PC-3 (cell line): ENCODE results near the gene ADIG.

Source experiments
- CTCF ChIP-seq: fragments of 300-600 bp; sonication (generic); conservative IDR thresholded peaks from 2 replicates; pipeline ENCODE4 v1.5.1; 2017; ENCODE audit warnings: antibody characterized with exemption, low read depth, mild to moderate bottlenecking, low read length
- EZH2 ChIP-seq: fragments of 300-600 bp; sonication (generic); IDR thresholded peaks from one replicate; pipeline ENCODE4 v1.6.1; 2017; ENCODE audit warnings: antibody characterized with exemption, mild to moderate bottlenecking, low read length; ENCODE audit not compliant: unreplicated experiment

GRCh38 chr20:38551056-38551626 is 29.9 kb upstream of the ADIG start:
- TF ChIP-seq EZH2 (no peak), CTCF (no peak)
